Ammon's horn (tissue), 1 donor: Measurements from ENCODE around the gene SERP1.
"Not testable (repeated sequence)": the region's sequence is repeated elsewhere in the genome, so short reads cannot be mapped to it uniquely, and the experiment has no call there.

ENCODE experiments used
- DNase-seq: peaks from one replicate; pipeline ENCODE4 v3.0.0-alpha.2; 2016; ENCODE audit warnings: low spot score

SERP1 gene

GRCh38 chr3:150538324-150539208 lies 7.7 kb downstream of the SERP1 start:
- DNase-seq: no peak

DNA sequence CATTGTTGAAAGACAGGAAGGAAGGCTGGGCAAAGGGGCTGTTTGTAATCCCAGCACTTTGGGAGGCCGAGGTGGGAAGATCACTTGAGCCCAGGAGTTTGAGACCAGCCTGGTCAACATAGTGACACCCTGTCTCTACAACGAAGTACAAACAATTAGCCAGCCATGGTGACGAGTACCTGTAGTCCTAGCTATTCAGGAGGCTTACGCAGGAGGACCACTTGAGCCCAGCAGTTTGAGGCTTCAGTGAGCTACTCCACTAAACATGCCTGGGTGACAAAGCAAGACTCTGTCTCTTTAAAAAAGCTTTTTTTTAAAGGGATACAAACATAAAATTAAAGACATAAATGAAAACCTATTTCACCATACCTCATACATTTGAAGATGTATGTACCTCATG lies 11.1 kb downstream of the SERP1 start:
- no peak for DNase-seq

DNA sequence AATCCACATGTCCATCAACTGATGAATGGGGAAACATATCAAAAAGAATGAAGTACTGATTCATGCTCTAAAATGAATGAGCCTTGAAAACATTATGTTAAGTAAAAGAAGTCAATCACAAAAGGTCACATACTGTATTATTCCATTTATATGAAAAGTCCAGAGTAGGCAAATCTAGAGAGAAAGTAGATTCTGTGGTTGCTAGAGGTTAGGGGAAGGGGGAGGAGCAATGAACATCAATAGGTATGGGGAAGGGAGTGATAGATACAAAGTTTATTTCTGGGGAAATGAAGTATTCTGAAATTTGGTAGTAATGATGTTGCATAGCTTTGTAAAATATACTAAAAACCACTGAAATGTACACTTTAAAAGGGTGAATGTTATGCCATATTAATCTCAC lies 14.5 kb downstream of the SERP1 start:
- DNase-seq: no peak

GRCh38 chr3:150528354-150528797 lies 17.9 kb downstream of the SERP1 start:
- no peak for DNase-seq

- no peak for DNase-seq
Measured at GRCh38 chr3:150527464-150528255, 18.6 kb downstream of the SERP1 start.

DNA sequence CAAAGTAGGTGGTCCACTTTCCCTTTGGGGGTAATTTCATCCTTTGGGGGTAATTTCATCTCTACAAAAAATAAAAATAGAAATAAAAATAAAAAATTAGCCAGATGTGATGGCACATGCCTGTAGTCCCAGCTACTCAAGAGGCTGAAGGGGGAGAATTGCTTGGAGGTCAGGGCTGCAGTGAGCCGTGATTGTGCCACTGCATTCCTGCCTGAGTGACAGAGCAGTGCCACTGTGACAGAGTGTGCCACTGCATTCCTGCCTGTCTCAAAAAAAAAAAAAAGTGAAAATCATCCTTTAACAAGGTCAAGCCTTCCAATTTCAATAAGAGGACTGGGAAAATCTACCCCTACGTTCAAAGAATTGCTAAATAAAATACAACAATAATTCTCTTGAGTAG lies 22.8 kb downstream of the SERP1 start:
- no peak for DNase-seq

DNA sequence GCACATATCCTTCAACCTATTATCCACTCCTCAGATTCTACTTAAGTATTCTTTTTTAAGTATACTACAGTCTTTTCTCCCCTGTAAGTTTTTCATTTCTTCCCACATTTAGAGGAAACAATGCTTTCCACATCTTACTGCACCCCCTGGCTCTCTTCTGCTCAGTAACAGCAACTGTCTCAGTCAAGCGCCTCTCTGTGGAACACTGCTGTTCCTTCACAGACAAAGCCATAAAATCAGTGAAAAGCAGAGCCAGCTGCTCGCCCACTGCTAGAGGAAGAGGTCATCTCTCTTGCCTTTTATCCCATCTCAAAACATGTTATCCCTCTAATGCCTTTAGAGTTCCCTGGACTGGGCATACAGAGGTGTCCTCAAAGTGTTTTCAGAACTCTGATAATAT lies 24.8 kb downstream of the SERP1 start:
- no peak for DNase-seq

- DNase-seq: no peak
Measured at GRCh38 chr3:150520408-150520807, 25.9 kb downstream of the SERP1 start.

DNA sequence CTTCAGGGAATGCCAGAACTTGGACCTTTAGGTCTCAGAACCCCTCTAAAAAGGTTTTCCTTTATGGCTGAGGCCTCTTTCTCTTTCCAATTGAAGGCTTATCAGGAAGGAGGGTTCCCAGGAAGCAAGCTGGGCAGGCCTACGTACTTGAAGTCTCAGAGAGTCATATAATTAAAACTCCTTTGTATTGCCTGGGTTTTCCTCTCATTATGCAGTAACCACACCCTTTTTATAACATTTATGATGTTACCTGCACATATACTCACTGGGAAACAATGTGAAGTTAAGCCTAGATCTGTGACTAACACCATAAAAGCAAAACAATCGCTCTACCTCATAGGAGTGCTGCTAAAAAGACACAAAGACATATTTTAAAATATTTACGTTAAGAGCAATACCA lies 27.3 kb downstream of the SERP1 start:
- no peak for DNase-seq

DNA sequence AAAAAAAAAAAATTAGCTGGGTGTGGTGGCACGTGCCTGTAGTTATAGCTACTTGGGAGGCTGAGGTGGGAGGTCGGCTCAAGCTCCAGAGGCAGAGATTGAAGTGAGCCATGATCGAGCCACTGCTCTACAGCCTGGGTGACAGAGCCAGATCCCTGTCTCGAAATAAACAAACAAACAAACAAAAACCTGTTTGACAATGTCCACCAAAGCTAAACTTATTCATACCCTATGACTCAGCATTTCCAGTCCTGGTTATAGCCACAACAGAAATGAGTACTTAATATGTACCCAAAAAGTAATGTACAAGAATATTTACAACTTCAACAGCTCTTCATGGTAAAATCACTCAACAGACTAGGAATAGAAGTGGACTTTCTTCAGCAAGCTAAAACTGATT lies 31.1 kb downstream of the SERP1 start:
- DNase-seq: no peak

- DNase-seq: no peak
Measured at GRCh38 chr3:150511122-150511821, 35.0 kb downstream of the SERP1 start.

DNA sequence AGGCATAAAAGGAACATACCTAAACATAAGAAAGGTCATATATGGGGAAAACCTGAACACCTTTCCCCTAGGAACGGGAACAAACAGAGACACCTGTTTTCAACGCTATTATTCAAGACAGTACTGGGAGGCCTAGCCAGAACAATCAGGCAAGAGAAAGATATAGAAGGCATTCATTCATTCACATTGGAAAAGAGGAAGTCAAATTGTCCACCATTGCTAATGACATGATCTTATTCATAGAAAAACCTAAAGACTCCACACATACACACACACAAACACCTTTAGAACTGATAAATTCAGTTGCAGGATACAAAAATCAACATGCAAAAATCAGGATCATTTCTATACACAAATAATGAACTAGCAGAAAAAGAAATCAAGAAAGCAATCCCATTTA lies 36.5 kb downstream of the SERP1 start:
- no peak for DNase-seq

- DNase-seq: no peak
Measured at GRCh38 chr3:150508401-150508800, 37.9 kb downstream of the SERP1 start.

- DNase-seq: no peak
Measured at GRCh38 chr3:150504483-150504882, 41.8 kb downstream of the SERP1 start.

GRCh38 chr3:150503402-150504099 lies 42.7 kb downstream of the SERP1 start:
- no peak for DNase-seq

DNA sequence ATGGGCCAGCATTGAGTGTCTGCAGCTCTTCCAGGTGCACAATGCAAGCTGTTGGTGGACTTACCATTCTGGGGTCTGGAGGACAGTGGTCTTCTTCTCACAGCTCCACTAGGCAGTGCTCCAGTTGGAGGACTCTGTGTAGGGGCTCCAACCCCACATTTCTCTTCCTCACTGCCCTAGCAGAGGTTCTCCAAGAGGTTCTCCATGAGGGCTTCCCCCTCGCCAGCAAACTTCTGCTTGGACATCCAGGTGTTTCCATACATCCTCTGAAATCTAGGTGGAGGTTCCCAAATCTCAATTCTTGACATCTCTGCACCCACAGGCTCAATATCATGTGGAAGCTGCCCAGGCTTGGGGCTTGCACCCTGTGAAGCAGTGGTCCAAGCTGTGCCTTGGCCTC lies 45.3 kb downstream of the SERP1 start:
- not testable (repeated sequence) for DNase-seq

- no peak for DNase-seq
Measured at GRCh38 chr3:150497956-150498355, 48.3 kb downstream of the SERP1 start.

DNA sequence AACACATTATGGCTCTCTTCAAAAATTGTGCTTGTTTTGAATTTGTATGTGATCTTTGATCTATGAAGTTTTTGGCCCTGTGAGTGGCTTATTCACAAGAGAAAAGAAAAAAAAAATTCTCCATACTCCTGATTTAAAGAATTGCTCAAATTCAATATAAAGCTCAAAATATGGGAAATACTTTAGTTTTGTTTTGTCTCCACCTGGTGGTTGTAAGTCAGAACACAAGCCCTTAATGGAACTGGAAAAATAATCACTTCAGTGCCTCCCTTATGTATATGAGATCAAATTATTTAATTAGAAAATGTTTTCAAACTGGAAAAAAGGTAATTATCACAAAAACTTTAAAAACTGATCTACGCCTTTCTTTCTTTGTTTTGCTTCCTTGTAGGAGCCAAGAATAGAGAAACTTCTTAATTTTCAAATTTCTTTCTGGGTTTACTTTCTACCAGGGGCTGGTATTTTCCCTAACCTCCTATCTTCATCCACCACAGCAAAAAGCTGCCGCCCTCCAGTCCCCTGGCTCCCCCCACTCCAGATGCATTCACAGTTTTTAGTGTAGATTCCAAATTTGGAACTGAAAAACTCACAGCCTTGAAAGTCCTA lies 50.6 kb downstream of the SERP1 start:
- DNase-seq: peak; percentile 58

GRCh38 chr3:150495149-150495548 lies 51.1 kb downstream of the SERP1 start:
- DNase-seq: peak; percentile 57

GRCh38 chr3:150494411-150494977 lies 51.8 kb downstream of the SERP1 start:
- peak; percentile 31 for DNase-seq
